Natural killer cell (primary cell): Measurements from ENCODE around the gene SELENOP. TPM values are rescaled to one million over a fixed set of nuclear protein-coding genes. Genes with fewer than 3 reads are reported as not detected.

Experiments used
- ATAC-seq, 3 donors: fragments of 150-1000 bp in 2 of 3; fragments of 200-7000 bp in 1 of 3; cut with Tn5 transposase; 1 replicate in 1 of 3; 2 replicates in 2 of 3; pipeline ENCODE4 v1.10.0; 2021; ENCODE audit warnings: mild to moderate bottlenecking in 2 of 3, moderate library complexity in 2 of 3
- DNase-seq, 2 donors: peaks; one replicate each; pipeline versions ENCODE4 v3.0.0 to v3.0.0-alpha.2; 2013 to 2021; ENCODE audit warnings: mixed read lengths in 1 of 2
- H3K27ac ChIP-seq: one replicate; pipeline ENCODE4 v1.5.1; 2013; ENCODE audit warnings: mild to moderate bottlenecking, low read length
- H3K27me3 ChIP-seq: one replicate; pipeline ENCODE4 v1.6.1; 2013; ENCODE audit warnings: low read length; ENCODE audit not compliant: control insufficient read depth, insufficient read depth
- H3K36me3 ChIP-seq: one replicate; pipeline ENCODE4 v1.6.1; 2013; ENCODE audit warnings: low read length; ENCODE audit not compliant: control insufficient read depth, insufficient read depth
- H3K4me1 ChIP-seq: one replicate; pipeline ENCODE4 v1.6.1; 2013; ENCODE audit warnings: low read length; ENCODE audit not compliant: control insufficient read depth, insufficient read depth
- H3K4me3 ChIP-seq: one replicate; pipeline ENCODE4 v1.5.1; 2013; ENCODE audit warnings: low read length
- H3K9me3 ChIP-seq: one replicate; pipeline ENCODE4 v1.6.1; 2013; ENCODE audit warnings: low read length; ENCODE audit not compliant: control insufficient read depth, insufficient read depth
- H3K27ac Mint-ChIP-seq, 2 donors: one replicate each; pipeline ENCODE4 v1.8.0; 2022; ENCODE audit warnings: mild to moderate bottlenecking in 2 of 2, mixed read lengths in 2 of 2, moderate library complexity in 1 of 2
- H3K27me3 Mint-ChIP-seq, 2 donors: one replicate each; pipeline ENCODE4 v1.8.0; 2022; ENCODE audit warnings: low read depth in 2 of 2, mixed read lengths in 2 of 2
- H3K36me3 Mint-ChIP-seq: one replicate; pipeline ENCODE4 v1.8.0; 2022; ENCODE audit warnings: mixed read lengths
- H3K4me1 Mint-ChIP-seq, 2 donors: one replicate each; pipeline ENCODE4 v1.8.0; 2022; ENCODE audit warnings: mixed read lengths in 2 of 2
- H3K4me3 Mint-ChIP-seq: one replicate; pipeline ENCODE4 v1.8.0; 2022; ENCODE audit warnings: mild to moderate bottlenecking, moderate library complexity, mixed read lengths
- H3K9me3 Mint-ChIP-seq, 2 donors: one replicate each; pipeline ENCODE4 v1.8.0; 2022; ENCODE audit warnings: mixed read lengths in 2 of 2
- WGBS: methylation state at CpG from one replicate; pipeline ENCODE4 v1.1.7; 2013; ENCODE audit warnings: missing lambda C conversion rate; ENCODE audit not compliant: insufficient coverage; 5-methylcytosine and 5-hydroxymethylcytosine counted together
- intact Hi-C: fragments of 100-400 bp; cut with micrococcal nuclease; formaldehyde crosslinking; loops from one replicate; pipeline ENCODE4 v1.14.2; 2022
- total RNA-seq, 4 donors: library from RNA; stranded (reverse); fragments of 120-200 nt in 1 of 4; gene quantifications; one replicate each; pipeline versions ENCODE4 v1.2.3 to v1.2.4, GENCODE V29; 2013 to 2022
- TF ChIP-seq, protein P1 (sequence below): fragments of 200-600 bp; IDR thresholded peaks from one replicate; pipeline ENCODE4 v1.8.0; 2022; ENCODE audit warnings: antibody characterized with exemption

The SELENOP gene
- total RNA-seq, 3 donors from 2014 or later (not counting 1 experiment from before 2014, with no cell fraction given), result 0.75 to 1.8 (median 1.1) TPM

DNA sequence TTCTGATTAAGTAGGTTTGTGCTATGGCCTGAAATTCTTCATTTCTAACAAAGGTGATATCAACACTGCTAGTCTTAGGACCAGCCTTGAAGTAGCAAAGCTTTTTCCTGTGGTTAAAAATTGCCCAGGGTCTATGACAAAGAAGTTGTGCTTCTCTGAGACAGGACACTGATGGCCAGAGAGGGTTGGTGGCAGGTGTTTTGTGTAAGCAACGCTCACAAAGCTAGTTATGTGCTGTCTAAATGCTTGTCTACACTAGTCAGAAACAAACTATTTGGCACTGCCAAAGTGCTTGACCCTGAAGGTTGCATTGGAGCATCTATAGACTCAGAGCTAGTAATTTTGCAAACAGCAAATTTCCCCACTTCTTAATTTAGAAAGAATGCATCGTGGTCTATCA, 44.1 kb upstream of the SELENOP start:
- no peak overlapping the region for H3K4me3 Mint-ChIP-seq
- H3K36me3 ChIP-seq, result no peaks in the 10 kb centered on the region
- 30% methylated on average over 2 of the region's 2 CpGs for whole genome bisulfite sequencing
- H3K9me3 ChIP-seq, result no peaks in the 10 kb centered on the region
- peaks cover 5 to 24% of the 10 kb centered on the region in 2 donors for H3K27me3 Mint-ChIP-seq
- no peaks in the 10 kb centered on the region for H3K27me3 ChIP-seq
- no peak for ATAC-seq
- TF ChIP-seq, protein P1, sequence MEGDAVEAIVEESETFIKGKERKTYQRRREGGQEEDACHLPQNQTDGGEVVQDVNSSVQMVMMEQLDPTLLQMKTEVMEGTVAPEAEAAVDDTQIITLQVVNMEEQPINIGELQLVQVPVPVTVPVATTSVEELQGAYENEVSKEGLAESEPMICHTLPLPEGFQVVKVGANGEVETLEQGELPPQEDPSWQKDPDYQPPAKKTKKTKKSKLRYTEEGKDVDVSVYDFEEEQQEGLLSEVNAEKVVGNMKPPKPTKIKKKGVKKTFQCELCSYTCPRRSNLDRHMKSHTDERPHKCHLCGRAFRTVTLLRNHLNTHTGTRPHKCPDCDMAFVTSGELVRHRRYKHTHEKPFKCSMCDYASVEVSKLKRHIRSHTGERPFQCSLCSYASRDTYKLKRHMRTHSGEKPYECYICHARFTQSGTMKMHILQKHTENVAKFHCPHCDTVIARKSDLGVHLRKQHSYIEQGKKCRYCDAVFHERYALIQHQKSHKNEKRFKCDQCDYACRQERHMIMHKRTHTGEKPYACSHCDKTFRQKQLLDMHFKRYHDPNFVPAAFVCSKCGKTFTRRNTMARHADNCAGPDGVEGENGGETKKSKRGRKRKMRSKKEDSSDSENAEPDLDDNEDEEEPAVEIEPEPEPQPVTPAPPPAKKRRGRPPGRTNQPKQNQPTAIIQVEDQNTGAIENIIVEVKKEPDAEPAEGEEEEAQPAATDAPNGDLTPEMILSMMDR, result no peak
- H3K27ac Mint-ChIP-seq, result no peak overlapping the region
- intact Hi-C loops, result no loop called here
- no peaks in the 10 kb centered on the region for H3K9me3 Mint-ChIP-seq
- no peak overlapping the region for H3K4me3 ChIP-seq
- DNase-seq, result no peak
- no peaks in the 10 kb centered on the region for H3K36me3 Mint-ChIP-seq
- no peak overlapping the region for H3K27ac ChIP-seq
- no peaks in the 10 kb centered on the region for H3K4me1 ChIP-seq
- H3K4me1 Mint-ChIP-seq, result no peaks in the 10 kb centered on the region

- ATAC-seq (no peak), DNase-seq (no peak)
- intact Hi-C loops, result no loop called here
- H3K36me3 ChIP-seq, result no peaks in the 10 kb centered on the region
- peaks cover 5 to 20% of the 10 kb centered on the region in 2 donors for H3K27me3 Mint-ChIP-seq
- H3K4me3 ChIP-seq, result no peak overlapping the region
- TF ChIP-seq, protein P1, result no peak
- H3K4me1 ChIP-seq, result no peaks in the 10 kb centered on the region
- H3K9me3 ChIP-seq, result no peaks in the 10 kb centered on the region
- no peaks in the 10 kb centered on the region for H3K9me3 Mint-ChIP-seq
- H3K27ac Mint-ChIP-seq, result no peak overlapping the region
- H3K4me1 Mint-ChIP-seq, result no peaks in the 10 kb centered on the region
- no peaks in the 10 kb centered on the region for H3K27me3 ChIP-seq
- no peaks in the 10 kb centered on the region for H3K36me3 Mint-ChIP-seq
- H3K4me3 Mint-ChIP-seq, result no peak overlapping the region
- no peak overlapping the region for H3K27ac ChIP-seq
These were observed 43.7 kb upstream of the SELENOP start for GRCh38 chr5:42855386-42855785.

DNA sequence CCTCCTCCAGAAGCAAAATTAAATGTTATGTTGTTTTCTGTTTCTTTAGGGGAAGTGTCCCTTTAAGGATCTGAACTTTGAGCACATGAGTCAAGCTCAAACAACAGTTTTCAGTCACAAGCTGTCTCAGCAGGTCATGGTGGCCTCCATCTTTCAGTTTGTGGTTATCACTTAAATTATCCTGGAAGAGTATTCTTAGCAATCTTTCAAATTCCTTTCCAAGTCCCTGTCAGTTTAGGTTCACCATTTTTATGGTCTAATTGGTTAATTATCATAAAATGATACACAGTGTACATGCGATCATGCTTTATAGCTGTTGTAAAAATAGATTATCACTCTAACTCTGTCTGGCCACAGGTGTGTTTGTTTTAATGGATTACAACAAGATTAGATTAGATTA, 43.1 kb upstream of the SELENOP start:
- Histone ChIP-seq H3K27ac (no peak overlapping the region), H3K27me3 (no peaks in the 10 kb centered on the region), H3K4me3 (no peak overlapping the region), H3K4me1 (no peaks in the 10 kb centered on the region), H3K36me3 (no peaks in the 10 kb centered on the region), H3K9me3 (no peaks in the 10 kb centered on the region)
- no peaks in the 10 kb centered on the region for H3K9me3 Mint-ChIP-seq
- H3K27ac Mint-ChIP-seq, result no peak overlapping the region
- 80% methylated on average over 1 of the region's 1 CpG for WGBS
- no peaks in the 10 kb centered on the region for H3K36me3 Mint-ChIP-seq
- no peaks in the 10 kb centered on the region for H3K4me1 Mint-ChIP-seq
- no peak overlapping the region for H3K4me3 Mint-ChIP-seq
- peaks cover under 1 to 14% of the 10 kb centered on the region in 2 donors for H3K27me3 Mint-ChIP-seq
- no peak for DNase-seq
- TF ChIP-seq, protein P1, result no peak
- ATAC-seq, result no peak
- intact Hi-C loops, result no loop called here

DNA sequence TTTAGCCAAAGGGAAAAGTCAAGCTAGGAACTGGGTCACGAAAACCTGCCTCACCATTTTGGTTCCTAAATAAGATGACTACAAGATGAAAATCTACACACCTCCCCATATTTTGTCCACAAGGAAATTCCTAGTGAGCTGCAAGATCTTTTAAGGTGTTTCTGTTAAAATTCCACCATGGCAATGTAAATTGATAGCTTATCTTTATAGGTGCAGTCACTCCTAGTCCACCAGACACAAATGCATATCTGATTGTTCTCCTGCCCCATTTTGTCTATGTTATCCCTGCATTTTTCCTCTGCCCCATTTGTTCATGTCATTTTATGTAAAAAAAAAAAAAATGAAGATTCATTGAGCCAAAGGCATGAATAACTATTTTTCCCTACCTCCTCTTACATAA, 41.1 kb upstream of the SELENOP start:
- H3K36me3 ChIP-seq, result no peaks in the 10 kb centered on the region
- no peaks in the 10 kb centered on the region for H3K9me3 ChIP-seq
- no peak for DNase-seq
- no peaks in the 10 kb centered on the region for H3K36me3 Mint-ChIP-seq
- ATAC-seq, result no peak
- H3K4me3 Mint-ChIP-seq, result no peak overlapping the region
- no peaks in the 10 kb centered on the region for H3K4me1 ChIP-seq
- no peaks in the 10 kb centered on the region for H3K4me1 Mint-ChIP-seq
- WGBS, result 92% methylated on average over 1 of the region's 1 CpG
- H3K27ac Mint-ChIP-seq, result no peak overlapping the region
- no peak overlapping the region for H3K27ac ChIP-seq
- peaks cover 2 to 11% of the 10 kb centered on the region in 2 donors for H3K27me3 Mint-ChIP-seq
- no peak overlapping the region for H3K4me3 ChIP-seq
- no peaks in the 10 kb centered on the region for H3K27me3 ChIP-seq
- intact Hi-C loops, result no loop called here
- TF ChIP-seq, protein P1, result no peak
- H3K9me3 Mint-ChIP-seq, result no peaks in the 10 kb centered on the region
